OCI-M2 (cell line): Measurements from ENCODE around the gene SPACA4.

Experiments used
- DNase-seq: peaks from one replicate; lab custom pipeline; 2025; ENCODE audit not compliant: unreplicated experiment; lab: John Stamatoyannopoulos, UW

The SPACA4 gene

DNA sequence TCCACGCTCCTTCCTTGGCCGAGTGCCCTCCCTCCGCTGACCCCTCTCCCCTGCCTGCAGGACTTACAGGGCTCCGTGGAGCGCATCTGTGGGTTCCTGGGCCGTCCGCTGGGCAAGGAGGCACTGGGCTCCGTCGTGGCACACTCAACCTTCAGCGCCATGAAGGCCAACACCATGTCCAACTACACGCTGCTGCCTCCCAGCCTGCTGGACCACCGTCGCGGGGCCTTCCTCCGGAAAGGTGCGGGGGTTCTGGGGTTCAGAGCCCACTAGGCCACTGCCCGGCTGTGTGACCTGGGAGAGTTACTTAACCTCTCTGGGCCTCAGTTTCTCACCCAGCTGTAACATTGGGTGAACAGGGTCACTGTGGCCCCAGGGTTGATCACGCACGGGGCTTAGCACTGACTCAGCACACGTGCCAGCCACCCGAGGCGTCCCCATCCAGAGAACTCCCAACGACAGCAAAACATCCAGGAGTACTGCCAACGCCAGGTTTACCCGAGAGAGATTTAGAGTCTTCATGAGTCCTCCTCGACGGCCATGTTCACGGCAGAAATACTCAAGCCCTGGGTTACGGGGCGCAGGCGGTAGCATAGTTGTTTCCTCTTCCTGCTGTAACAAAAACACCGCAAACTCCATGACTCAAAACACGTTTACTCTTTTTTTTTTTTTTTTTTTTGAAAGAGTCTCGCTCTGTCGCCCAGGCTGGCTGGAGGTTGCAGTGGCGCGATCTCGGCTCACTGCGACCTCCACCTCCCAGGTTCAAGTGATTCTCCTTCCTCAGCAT is 9.7 kb upstream of the SPACA4 start:
- DNase-seq = no peak

DNA sequence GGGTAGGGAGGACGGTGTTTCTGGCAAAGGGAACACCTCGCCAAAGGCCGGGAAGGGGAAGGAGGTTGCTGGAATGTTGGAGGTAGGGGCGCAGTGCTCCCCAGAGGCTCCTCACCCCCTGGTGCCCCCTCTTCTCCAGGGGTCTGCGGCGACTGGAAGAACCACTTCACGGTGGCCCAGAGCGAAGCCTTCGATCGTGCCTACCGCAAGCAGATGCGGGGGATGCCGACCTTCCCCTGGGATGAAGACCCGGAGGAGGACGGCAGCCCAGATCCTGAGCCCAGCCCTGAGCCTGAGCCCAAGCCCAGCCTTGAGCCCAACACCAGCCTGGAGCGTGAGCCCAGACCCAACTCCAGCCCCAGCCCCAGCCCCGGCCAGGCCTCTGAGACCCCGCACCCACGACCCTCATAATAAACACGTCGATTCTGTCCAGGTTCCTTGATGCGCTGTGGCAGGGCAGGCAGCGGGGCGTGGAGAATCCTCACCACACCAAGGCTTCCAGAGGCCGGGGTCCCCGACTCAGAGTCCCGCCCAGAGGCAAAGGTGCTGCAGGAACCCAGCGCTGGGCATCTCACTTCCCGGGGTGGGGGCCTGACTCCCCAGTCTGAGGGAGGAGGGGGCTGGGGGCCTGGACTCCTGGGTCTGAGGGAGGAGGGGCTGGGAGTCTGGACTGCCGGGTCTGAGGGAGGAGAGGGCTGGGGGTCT is 7.4 kb upstream of the SPACA4 start:
- DNase-seq = no peak

DNA sequence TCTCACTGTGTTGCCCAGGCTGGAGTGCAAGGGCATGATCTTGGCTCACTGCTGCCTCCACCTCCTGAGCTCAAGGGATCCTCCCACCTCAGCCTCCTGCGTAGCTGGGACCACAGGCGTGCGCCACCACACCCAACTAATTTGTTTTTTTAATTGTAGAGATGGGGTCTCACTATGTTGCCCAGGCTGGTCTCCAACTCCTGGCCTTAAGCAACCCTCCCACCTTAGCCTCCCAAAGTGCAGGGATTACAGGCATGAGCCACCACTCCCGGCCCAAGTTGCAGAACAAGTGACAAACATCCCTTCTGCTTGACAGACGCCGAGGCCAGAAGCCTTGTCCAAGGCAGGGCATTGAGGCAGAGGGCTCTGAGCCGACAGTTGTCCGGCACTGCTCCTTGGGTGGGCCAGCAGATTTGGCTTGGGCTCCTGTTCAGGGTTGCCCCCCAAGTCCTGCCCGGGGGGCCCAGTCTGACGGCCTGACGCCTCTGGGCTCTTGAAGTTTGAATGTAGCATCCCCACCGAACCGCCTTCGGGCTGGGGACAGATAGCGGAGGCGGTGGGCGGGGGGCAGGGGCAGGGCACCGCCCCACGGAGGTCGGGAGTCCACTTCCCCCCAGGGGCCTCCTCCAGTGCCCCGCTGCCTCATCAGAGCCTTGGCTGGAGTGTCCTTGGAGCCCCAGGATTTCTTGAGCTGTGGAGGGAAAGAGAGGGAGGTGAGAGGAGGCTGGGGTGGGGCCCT is 5.7 kb upstream of the SPACA4 start:
- DNase-seq = no peak

DNA sequence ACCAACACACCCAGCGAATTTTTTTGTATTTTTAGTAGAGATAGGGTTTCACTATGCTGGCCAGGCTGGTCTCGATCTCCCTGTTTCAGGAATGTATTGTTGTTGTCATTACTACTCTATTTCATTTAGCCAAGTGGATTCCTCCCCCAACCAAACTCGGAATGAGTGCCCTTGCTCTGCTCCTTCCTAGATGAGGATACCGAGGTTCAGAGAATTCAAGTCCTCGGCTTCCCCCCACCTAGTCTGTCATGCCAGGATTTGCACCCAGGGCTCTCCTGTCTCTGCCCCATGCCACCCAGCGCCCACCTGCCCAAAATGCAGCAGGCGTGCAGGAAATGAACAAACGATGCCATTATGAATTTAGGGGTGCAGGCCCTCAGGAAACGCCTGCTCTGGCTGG is 3.5 kb upstream of the SPACA4 start:
- DNase-seq = no peak

DNA sequence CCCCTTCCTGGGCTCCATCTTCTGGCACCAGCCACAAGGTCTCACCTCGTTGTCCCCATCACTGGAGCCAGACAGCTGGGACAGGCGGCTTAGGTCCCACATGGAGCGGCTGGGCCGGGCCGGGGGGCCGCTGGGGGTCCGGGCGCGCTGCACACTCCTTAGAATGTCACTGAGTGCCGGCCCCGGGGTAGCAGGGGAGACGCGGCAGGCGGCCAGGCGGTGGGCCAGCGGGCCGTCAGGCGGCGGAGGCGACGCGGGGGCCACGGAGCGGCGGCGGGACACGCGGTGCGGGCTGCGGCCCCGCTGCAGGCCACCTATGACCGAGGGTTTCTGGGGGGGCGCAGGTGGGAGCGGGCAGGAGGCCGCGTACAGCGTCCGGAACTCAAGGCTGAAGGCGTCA is 3.1 kb upstream of the SPACA4 start:
- DNase-seq = no peak

DNA sequence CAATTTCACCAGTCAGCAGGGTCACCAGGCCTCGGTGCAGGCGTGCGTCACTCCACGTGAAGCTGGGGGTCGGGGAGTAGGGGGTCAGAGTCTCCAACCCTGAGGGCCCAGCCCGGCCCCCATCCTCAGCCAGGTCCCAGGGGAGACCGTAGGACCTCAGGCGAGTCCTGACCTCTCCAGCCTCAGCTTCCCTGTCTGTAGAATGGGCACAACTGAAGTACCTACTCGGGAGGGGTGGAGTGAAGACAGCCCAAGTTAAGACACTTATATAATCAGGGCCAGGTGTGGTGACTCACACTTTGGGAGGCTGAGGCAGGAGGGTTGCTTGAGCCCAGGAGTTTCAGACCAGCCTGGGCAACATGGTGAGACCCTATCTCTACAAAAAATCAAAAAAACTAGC is 2.7 kb upstream of the SPACA4 start:
- DNase-seq = no peak

DNA sequence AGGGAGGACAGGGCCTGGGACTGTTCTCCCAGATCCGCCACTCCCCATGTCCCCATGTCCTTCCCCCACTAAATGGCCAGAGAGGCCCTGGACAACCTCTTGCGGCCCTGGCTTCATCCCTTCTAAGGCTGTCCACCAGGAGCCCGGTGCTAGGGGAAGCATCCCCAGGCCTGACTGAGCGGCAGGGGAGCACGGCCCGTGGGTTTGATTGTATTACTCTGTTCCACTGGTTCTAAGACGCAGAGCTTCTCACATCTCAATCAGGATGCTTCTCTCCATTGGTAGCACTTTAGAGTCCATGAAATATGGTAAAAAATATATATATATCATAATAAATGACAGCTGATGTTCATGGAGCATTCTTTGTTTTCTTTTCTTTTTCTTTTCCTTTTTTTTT is 815 bp downstream of the SPACA4 start:
- no peak for DNase-seq

DNA sequence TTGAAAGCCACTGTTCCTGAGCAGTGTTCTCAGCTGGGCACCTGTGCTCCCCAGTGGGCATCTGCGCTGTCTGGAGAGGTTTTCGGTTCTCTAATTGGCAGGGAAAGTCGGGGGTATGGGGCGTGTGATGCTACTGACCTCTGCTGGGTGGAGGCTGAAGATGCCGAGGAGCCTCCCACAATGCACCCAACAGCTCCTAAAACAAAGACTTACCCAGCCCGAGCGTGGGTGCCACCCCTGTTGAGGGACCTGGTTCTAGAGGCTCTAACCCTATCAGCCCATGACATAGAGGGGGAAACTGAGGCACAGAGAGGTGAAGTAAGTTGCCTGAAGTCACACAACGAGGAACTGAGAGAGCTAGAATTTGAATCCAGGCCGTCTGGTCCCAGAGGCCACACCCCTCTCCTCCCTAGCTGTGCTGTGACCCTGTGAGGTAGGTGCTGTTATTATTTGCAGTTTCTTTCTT is 2.3 kb downstream of the SPACA4 start:
- DNase-seq = no peak

DNA sequence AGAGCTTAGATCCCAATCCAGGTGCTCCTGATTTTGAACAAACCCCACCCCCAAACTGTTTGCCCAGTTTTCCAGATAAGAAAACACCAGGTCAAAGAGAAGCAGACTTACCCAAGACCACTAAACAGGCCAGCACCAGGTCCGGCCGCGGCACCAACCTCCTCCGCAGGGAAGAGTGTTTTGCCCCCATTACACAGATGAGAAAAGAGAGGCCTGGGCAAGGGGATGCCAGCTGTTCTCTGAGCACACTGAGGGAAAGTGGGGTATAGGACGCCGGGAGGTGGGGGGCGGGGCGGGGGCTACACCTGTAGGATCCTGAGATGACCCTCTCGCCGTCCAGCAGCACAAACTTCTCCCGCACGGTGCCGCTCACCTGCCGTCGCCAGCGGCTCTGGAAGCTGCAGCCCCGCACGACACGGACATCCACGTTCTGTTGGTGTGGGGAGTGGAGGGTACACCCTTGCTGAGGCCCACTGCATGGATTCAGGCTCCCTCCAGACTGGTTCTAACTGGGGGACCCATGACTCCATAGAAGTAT is 3.1 kb downstream of the SPACA4 start:
- DNase-seq = no peak

DNA sequence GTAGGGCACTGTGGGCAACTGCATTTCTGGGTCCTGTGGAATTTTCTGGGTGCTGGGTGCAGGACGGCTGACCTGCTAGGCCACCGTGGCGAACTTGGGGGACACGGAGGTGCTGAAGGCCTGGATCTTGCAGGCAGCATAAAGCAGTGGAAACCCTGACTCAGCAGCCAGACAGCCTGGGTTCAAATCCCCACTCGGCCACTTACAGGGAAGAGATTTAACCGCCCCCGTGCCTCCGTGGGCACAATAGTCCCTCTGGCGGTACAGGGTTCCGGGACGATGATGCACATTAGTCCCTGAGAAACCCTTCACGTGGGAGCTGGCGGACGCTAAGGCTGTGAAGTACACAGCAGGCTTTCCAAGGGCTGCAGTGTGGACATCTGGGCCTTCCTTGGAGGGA is 5.3 kb downstream of the SPACA4 start:
- DNase-seq = no peak

DNA sequence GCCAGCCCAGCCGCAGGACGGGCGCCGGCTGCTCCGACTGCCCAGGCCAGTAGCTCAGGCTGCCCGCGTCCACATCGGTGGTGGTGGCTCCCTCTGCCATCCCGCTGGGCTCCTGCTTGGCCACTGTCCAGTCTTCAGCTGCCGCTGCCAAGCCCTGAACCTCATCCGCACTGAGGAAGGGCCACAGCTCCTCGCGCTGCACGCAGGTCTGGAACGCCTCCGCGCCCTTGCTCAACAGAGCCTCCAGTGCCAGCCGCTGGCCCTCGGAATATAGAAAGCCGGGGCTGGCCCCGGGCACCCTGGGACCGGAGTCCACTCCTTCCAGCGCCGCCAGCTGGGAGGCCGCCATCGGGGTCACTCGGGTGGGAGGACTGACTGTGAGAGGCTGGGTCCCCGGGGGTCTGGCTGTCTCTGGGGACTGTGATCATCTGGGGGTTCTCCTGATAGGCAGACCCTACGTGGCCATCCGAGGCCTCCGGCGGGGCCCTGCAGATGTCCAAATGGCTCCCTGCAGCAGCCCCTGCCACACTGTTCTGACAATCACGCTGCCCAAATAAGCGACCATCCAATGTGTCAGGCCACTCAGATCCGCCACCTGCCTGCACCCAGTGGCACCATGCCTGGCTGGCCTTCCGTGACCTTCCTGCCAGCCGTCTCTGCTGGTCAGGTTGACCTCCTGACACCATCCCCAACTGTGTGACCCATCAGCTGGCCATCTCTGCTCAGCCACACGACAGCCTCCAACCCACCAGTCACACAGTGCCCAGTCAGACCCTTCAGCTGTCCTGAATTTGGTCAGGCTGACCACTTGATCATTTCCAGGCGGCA is 6.7 kb downstream of the SPACA4 start:
- no peak for DNase-seq

DNA sequence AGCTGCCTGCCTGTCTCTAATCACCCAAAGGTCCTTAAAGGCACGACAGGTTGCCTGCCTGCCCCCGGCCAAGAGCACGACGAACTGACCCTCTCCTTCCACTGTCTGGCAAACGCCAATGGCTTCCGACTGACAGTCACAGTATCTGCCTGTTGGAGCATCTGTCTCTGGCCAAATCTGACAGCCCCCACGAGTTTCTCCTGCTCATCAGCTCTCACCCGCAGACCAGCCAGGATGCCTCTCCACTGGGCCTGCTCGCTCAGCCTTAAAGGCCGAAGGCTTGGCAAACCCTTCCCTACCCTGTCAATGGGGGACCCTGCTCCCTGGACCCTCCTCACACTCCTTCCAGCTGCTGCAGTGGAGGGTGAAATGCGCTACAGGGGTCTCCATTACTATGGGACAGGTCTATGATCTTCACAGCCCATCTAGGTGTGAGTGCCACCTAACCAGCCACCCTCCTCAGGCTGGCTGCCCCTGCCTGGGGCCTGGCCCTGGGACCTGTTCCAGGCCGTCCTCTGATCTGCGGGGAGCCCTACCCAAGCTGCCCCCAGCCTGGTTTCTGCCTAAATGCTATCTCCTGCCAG is 7.4 kb downstream of the SPACA4 start:
- DNase-seq = no peak

DNA sequence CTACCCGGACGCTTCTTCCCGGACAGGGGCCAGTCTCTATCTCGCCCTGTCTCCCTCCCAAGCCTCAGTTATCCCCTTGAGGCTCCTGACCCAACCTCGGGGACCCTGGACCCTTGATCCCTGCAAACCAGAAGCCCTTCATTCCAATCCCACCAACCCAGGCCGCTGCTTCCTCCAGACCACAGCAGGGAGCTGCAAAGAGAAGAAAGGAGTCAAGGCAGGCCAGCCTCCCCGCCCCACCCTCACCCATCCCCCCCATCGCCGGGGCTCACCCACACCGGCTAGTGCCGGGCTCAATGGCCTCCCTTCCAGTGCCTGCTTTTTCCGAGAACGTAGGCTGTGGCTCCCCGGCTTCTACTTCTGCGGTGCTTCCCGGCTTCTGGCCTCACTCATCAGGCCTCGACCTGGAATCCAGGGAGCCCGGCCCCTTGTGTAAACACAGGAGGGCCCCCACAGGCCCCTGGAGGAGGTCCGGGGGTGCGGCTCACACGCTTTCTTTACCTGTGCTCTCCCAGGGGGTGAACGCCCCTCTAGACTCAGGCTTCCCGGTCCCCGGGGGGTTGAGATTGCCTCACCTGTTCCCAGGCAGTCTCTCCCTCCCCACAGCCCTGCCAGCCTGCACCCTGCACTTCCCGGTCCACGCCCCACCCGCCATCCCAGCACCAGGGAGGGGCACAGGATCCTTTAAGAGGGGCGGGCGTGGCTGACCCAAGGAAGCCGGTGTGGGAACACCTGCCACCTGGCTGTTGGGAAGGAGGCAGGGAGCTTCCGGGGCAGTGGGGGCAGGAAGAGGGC is 8.1 kb downstream of the SPACA4 start, which contains the start of gene FAM83E:
TSS of gene FAM83E (minus strand) at position 641 of the 795 bp plus-strand sequence. CDS start 1,704 bp downstream, outside the sequence.
- DNase-seq = no peak

DNA sequence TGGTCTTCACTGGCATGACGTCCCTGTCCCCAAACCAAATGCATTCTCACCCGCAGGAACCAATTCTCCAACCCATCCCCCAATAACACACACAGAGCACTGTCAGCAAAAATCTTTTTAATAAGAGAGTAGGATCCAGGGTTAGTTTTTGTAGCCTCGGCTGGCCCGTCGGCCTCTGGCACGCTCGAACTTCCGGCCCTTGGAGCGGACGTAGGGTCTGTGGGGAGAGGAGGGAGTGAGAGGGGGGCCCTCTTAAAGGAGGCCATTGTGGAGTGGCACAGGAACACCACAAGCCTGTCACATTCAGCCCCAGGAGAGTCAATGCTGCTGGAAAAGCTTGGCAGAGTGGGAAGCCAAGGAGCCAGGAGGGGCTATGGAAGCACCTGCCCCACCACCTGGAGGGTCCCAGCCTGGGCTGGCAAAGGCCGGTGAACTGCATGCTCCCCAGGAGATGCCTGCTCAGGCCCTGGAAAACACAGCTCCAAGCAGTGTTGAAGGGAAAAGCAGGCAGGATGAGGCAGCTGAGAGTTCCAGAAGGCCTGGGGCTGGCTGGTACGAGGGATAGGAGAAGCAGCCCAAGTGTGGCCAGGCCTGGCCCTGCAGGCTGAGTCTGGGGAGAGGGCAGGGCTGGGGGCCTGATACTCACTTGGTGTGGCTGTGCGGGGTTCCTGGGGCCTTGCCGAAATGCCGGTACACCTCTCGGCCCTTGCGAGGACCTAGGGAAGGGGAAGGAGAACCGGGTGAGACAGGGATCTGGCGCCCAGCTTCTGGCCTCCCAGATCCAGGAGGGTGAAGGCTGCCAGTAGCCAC is 8.9 kb downstream of the SPACA4 start:
- DNase-seq = no peak

DNA sequence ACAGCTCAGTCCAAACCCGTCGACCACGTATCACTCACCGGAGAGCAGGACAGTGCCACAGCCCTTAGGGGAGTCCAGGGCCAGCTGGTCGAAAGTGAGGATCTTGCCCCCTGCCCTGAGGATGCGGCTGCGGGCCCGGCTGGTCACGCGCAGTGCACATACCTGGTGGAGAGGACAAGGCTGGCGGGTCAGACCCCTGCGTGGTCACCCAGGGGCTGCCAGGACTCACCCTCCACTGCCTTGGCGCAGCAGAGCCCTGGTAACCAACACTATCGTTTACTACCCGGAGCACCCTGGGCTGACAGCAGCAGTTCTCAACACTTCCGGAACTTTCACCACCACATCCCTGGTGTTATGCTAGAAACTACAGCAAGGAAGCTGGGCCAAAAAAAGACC is 9.5 kb downstream of the SPACA4 start:
- DNase-seq = no peak

DNA sequence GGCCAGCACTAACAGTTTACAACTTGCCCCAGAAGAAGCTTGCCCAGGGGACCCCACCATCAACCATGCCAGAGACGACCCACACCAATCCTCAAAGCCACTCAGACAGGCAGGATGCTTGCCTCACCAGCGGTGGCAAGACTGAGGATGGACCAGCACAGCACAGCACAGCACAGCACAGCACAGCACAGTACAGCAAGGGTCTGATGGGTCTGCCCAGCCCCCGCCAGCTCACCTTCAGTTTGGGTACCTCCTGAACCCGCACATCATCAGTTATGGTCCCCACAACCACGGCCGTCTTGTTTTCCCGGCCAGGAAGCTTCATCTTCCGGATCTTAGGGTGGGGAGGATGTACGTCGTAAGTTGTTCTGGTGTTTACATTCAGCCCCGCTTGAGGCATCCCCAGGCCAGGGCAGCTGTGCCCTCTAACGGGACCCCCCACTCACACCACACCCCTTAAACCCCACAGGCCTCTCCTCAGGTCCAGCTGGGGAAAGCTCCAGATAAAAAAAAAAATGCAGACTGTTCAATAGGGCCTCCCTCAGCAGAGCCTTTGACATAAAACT is 10.0 kb downstream of the SPACA4 start:
- DNase-seq = no peak

DNA sequence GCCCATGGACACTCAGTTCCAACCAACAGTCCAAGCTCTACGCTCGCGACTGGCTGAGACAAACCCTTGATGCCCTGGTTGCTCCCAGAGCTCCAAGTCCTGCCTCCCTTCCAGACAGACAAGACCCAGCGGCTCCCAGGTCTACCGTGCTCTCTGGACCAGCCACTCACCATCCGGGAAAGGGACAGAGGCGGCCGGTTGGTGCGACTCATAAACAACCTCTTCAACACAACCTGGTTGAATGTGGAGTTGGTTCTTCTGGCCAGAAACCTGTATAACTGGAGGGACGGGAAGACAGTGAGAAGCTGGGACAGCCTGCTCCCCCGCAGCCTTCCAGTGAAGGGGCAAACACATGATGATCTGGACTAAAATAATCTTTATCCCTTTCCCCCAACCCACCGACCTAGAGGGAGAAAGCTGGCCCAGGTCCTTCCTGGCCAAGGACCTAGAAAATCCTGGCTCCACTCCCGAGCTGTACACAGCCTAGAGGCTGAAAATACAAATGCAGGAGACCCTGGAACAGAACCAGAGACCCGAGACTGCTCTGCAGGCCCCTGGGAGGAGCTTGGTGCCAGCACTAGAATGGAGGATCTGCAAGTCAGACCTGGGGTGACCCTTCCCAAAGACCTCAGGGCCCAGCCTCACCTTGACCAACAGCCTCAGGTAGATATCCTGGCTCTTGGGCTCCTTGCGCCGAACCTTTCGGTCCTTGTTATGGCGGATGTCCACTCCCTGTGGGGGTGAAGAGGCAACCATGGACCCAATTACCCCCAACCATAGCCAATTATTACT is 10.8 kb downstream of the SPACA4 start:
- DNase-seq = no peak
